Suprapubic skin (tissue), 3 donors: ENCODE results near the gene OR2B6.

Source experiments
- CTCF ChIP-seq, 2 donors: fragments of 200-600 bp in 1 of 2; fragments of 450-650 bp in 1 of 2; sonication (generic) in 1 of 2; IDR thresholded peaks; one replicate each; pipeline ENCODE4 v1.5.1; 2016 to 2019; ENCODE audit warnings: antibody characterized with exemption in 2 of 2, mild to moderate bottlenecking in 1 of 2, moderate library complexity in 1 of 2
- EP300 ChIP-seq: sonication (generic); formaldehyde crosslinking; IDR thresholded peaks from one replicate; pipeline ENCODE4 v1.6.1; 2017; ENCODE audit warnings: antibody characterized with exemption

GRCh38 chr6:27994616-27995015, 37.6 kb downstream of the OR2B6 start:
- no peak for TF ChIP-seq CTCF (IDR thresholded peaks at IDR 0.05)
- no peak for TF ChIP-seq EP300
